GM18520 (cell line): ENCODE data around the gene NOL4L.
"Not testable (repeated sequence)": the region's sequence is repeated elsewhere in the genome, so short reads cannot be mapped to it uniquely, and the experiment has no call there.

Source experiments
- ATAC-seq: cut with Tn5 transposase; IDR thresholded peaks from one replicate; pipeline ENCODE4 v1.9.1; 2021; ENCODE audit not compliant: unreplicated experiment

The NOL4L gene

GRCh38 chr20:32512047-32512385 lies 73.1 kb downstream of the NOL4L start:
- ATAC-seq, result no peak

DNA sequence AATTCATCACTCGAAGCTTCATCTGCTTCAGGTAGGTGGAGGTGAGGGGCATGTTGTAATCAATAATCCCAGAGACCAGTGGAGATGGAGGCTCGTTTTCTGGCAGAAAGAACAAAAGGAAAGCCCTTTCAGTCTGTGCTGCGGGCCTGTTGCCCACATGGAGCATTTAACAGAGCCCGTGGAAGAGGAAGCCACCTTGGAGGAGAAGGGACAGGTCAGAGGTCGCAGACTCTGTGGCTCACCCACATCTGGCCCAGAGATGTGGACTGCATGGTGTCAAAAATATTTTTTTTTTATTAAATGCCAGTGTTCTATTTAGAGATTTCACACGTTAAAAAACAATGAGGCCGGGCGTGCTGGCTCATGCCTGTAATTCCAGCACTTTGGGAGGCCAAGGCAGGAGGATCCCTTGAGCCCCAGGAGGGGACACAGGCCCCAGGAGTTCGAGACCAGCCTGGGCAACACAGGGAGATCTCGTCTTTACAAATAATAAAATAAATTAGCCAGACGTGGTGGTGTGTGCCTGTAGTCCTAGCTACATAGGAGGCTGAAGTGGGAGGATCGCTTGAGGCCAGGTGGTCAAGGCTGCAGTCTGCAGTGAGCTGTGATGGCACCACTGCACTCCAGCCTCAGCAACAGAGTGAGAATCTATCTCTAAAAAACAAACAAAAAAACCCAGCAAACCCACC lies 73.6 kb downstream of the NOL4L start:
- ATAC-seq, result no peak

DNA sequence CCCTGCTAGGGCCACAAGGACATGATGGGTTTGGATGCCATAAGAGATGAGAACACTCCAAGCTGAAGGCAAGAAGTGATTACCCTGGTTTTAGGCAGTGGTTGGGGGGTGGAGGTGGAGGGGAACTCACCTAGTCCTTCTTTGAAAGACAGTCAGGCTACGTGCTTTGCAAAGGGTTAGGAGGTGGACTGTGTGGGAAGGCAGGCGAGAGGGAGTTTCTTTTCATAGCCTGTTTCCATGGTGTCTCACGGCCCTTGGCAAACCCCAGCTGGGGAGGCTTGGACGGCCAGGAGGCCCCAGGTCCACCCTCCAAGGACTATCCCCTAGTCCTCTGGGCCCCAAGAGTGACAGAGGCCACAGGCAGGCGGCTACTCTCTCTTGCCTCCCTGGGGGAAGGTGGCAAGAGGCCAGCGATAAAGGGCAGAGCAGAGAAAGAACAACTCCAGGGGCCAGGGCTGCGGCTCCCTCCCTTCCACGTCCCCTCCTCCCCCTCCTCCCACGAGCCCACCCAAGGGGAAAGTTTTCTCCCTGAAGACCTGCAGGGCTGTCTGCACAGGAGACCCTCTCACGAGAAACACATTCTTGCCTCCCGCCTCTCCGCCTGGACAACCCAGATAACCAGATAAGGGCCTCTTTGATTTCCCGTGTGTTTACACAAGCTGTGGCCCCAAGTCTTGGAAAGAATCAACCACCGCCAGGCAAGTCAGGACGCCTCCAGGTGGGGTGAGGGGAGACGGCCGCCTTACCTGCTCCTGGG lies 74.4 kb downstream of the NOL4L start:
- no peak for ATAC-seq

GRCh38 chr20:32510120-32510600 lies 75.0 kb downstream of the NOL4L start:
- no peak for ATAC-seq

GRCh38 chr20:32509639-32510066 lies 75.5 kb downstream of the NOL4L start:
- no peak for ATAC-seq

DNA sequence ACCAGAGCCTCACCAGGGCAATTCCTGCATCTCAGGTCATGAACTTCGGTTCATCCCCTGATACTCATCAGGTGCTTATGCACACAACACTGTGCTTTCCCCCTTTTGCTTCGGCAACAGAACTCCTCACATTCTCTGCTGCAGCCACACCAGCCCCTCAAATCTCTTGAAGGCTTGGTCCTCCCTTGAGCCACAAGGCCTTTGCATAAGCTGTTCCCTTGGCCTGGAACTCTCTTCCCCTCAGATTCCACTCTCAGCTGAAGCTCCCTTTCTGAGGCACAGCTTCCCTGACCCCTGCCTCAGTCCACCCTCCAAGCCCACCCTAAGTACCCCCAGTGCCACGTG lies 76.4 kb downstream of the NOL4L start:
- no peak for ATAC-seq

GRCh38 chr20:32507998-32508774 lies 76.9 kb downstream of the NOL4L start:
- no peak for ATAC-seq

- no peak for ATAC-seq
Observed at GRCh38 chr20:32506721-32507120, 78.4 kb downstream of the NOL4L start.

- ATAC-seq, result no peak
Observed at GRCh38 chr20:32505723-32506473, 79.2 kb downstream of the NOL4L start.

- no peak for ATAC-seq
Observed at GRCh38 chr20:32501709-32502108, 83.4 kb downstream of the NOL4L start.

GRCh38 chr20:32497589-32498224 lies 87.4 kb downstream of the NOL4L start:
- ATAC-seq, result no peak

DNA sequence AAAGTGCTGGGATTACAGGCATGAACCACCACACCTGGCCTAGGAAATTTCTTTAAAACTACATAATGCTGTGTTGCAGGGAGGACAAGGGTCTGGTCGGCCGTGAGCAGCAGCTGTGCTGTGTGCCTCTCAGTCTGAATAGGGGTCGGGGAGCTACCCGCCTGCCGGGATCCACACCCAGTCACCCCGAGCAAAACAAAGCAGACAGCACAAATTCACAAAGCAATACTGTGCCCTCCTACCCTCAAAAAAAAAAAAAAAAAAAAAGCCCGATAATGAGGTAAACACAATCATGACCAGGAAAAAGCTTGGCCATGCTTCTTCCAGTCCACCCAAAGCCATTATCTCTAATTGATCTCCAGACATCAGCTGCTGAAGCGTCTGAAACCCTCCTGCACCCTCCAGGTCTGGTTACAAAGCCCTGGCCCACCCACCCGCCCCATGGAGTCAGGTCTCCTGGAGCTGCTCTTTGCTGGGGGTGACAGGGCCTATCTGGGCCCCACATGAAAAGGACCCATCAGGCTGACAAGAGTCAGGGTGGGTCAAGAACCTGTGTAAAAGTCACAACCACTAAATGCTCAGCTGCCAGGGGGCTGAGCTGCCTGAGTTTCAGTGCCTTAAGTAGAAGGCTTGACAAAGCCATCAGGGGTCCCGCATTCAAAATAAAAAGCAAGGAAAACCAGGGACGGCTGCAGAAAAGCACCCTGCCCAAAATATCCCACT lies 88.2 kb downstream of the NOL4L start:
- no peak for ATAC-seq

DNA sequence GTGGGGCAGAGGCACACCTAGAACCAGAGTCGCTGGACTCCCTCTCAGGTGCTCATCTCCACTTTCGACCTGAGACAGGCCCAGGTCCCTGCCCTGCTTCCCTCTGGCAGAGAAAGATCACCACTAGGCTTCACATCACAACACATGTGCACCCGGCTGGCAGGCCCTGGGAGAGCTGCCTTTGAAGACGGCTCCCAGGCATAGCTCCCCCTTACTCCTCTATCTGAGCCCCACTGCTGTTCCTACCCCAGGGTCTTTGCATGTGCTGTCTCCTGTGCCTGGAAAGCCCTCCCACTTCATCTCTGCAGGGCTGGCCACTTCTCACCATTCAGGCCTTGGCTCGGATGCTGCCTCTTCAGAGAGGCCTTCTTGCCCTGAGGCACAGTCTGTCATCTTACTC lies 89.2 kb downstream of the NOL4L start:
- no peak for ATAC-seq

GRCh38 chr20:32495217-32495565 lies 89.9 kb downstream of the NOL4L start:
- ATAC-seq, result no peak

DNA sequence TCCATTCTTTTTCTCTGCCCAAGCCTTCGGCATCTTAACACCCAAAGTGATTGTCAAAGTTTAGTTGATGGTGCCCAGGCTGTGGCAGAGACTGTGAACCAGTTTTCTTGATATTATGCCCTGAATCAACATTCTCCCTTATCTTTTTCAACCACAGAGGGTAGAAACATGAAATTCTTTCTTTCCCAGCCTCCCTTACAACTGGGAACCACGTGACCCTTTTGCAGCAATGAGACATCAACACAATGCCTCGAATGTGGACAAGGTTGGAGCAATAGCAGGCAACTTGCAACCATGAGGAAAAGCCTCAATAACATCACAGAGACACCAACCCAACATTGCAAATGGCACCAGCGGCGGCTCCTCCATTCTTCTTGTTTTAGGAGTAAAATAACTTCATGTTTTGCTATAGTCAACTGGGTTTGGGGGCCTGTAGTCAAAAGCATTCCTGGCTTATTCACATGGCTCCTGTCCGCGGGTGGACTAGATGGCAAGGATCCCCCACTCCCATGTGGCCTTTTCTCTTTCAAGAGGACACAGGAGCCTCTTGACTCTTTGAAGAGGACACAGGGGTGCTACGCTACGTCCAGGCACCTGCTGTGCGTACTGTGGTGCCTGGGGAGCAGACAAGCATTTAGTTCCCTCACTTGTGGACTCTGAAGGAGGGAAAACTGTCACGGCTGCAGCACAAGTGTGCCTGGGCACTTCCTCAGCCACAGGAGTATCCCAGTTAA lies 90.5 kb downstream of the NOL4L start:
- ATAC-seq, result no peak

GRCh38 chr20:32493356-32493755 lies 91.8 kb downstream of the NOL4L start:
- ATAC-seq, result no peak

GRCh38 chr20:32491764-32492151 lies 93.4 kb downstream of the NOL4L start:
- ATAC-seq, result not testable (repeated sequence)

DNA sequence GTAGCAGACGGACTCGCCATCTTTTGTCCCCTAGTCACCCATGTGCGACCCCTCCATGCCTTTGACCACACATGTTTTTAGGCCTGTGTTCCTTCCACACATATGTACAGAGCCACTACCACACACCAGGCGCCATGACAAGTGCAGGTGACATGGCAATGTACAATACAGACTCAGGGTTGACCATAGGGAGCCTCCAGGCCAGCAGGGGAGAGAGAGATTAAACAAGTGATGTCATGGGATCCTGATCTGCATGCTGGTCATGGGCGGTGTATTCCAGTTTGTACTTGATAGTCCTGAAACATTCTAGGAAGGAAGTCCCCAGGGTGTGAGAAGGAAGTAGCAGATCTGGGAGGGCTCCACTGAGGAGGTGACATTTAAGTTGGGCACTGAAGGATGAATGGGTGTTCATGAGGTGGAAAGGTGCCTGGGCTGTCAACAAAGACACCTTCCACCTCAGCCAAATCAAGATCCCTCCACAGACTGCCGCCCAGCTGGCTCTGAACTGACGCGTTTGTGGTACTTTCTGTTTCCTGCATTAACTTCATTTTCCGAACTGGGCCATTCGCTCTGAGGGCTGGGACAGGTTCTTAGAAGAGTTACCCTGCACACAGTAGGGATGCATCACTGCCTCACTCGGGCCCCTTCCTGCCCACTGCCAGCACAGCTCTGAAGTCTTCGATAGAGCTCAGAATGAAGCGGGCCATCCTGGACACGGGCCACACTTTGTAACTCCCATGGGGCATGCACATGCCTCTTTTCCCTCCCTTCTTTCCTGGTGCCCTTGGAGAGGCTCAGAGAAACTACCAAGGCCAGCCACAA lies 94.0 kb downstream of the NOL4L start:
- ATAC-seq, result no peak
